A549 (cell line): ENCODE measurements around the gene PCDHA12. TPM values are rescaled to one million over a fixed set of nuclear protein-coding genes. Genes with fewer than 3 reads are reported as not detected.
"Not testable (repeated sequence)": the region's sequence is repeated elsewhere in the genome, so short reads cannot be mapped to it uniquely, and the experiment has no call there.

Experiments
- ATAC-seq, 2 experiments: fragments of 200-7000 bp in 1 of 2; fragments of >200 bp in 1 of 2; cut with Nextera tagmentation in 1 of 2; cut with Tn5 transposase in 1 of 2; 3 replicates each; pipeline versions ENCODE4 v1.8.0 to v1.9.1; 2018 to 2020; ENCODE audit warnings: mild to moderate bottlenecking in 1 of 2, moderate library complexity in 1 of 2
- CTCF ChIA-PET: fragments of 300-600 bp; sonication (Branson Sonifier 250); formaldehyde crosslinking; extraction: SDS; loops from one replicate; lab custom pipeline; 2021; ENCODE audit warnings: antibody characterized with exemption, inconsistent platforms; lab: Yijun Ruan, JAX
- POLR2A ChIA-PET: fragments of 350-600 bp; formaldehyde crosslinking; extraction: SDS; loops from one replicate; lab custom pipeline; 2021; ENCODE audit warnings: antibody characterized with exemption, inconsistent platforms; lab: Yijun Ruan, JAX
- DNase-seq, 2 experiments: peaks; one replicate each; pipeline versions ENCODE4 v3.0.0 to v3.0.0-alpha.2; 2011 to 2016; ENCODE audit warnings: low read depth in 1 of 2, low spot score in 1 of 2
- FAIRE-seq: peaks from 2 replicates; lab custom pipeline; 2011; peaks lifted over from hg19 to GRCh38; lab: Jason Lieb, UNC
- H3K27ac ChIP-seq, 2 experiments: fragments of >200 bp; sonication (Bioruptor Twin); formaldehyde crosslinking; 3 replicates each; pipeline ENCODE4 v1.5.1; 2016 to 2017
- H3K4me1 ChIP-seq: fragments of >200 bp; sonication (Bioruptor Twin); formaldehyde crosslinking; 3 replicates; pipeline ENCODE4 v1.6.1; 2016
- H3K4me2 ChIP-seq: fragments of >200 bp; sonication (Bioruptor Twin); formaldehyde crosslinking; 3 replicates; pipeline ENCODE4 v1.6.1; 2016
- H3K4me3 ChIP-seq: fragments of >200 bp; sonication (Bioruptor Twin); formaldehyde crosslinking; 3 replicates; pipeline ENCODE4 v1.5.1; 2016
- H3K9me3 ChIP-seq: fragments of >200 bp; sonication (Bioruptor Twin); formaldehyde crosslinking; 3 replicates; pipeline ENCODE4 v1.6.1; 2016
- CBX2 ChIP-seq: fragments of 200-600 bp; sonication (generic); IDR thresholded peaks from 2 replicates; pipeline ENCODE4 v1.6.1; 2016; ENCODE audit warnings: low read depth, mild to moderate bottlenecking, borderline replicate concordance
- EP300 ChIP-seq, 2 experiments: fragments of >200 bp; sonication (Bioruptor Twin); formaldehyde crosslinking; IDR thresholded peaks; 2 replicates in 1 of 2; 3 replicates in 1 of 2; pipeline ENCODE4 v1.6.1; 2016 to 2017
- GATA3 ChIP-seq: IDR thresholded peaks from 2 replicates; pipeline ENCODE4 v1.6.1; 2012; ENCODE audit warnings: borderline replicate concordance
- HOXA7 ChIP-seq: fragments of 250-450 bp; sonication (Bioruptor Pico); IDR thresholded peaks from 2 replicates; pipeline ENCODE4 v1.5.0; 2020; ENCODE audit warnings: mild to moderate bottlenecking, moderate library complexity
- MAX ChIP-seq: IDR thresholded peaks from 2 replicates; pipeline ENCODE4 v1.6.1; 2012
- NR3C1 ChIP-seq: fragments of >200 bp; sonication (Bioruptor Twin); formaldehyde crosslinking; IDR thresholded peaks from 3 replicates; pipeline ENCODE4 v1.6.1; 2017
- POLR2AphosphoS2 ChIP-seq: conservative IDR thresholded peaks from 2 replicates; pipeline ENCODE4 v1.6.1; 2012; ENCODE audit warnings: low read length, improper control_type of control experiment, inconsistent platforms
- RAD21 ChIP-seq, 2 experiments: fragments of >200 bp in 1 of 2; sonication (Bioruptor Twin) in 1 of 2; formaldehyde crosslinking in 1 of 2; IDR thresholded peaks in 1 of 2; conservative IDR thresholded peaks in 1 of 2; 2 replicates in 1 of 2; 3 replicates in 1 of 2; pipeline ENCODE4 v1.6.1; 2012 to 2018; ENCODE audit warnings: inconsistent platforms in 1 of 2
- SMC3 ChIP-seq: fragments of >200 bp; sonication (Bioruptor Twin); formaldehyde crosslinking; IDR thresholded peaks from 3 replicates; pipeline ENCODE4 v1.6.1; 2018; ENCODE audit warnings: inconsistent platforms
- TP53 ChIP-seq: fragments of 250-450 bp; sonication (Bioruptor Pico); IDR thresholded peaks from 2 replicates; pipeline ENCODE4 v1.5.0; 2021; ENCODE audit warnings: mild to moderate bottlenecking, moderate library complexity
- ZNF302 ChIP-seq: fragments of 250-450 bp; sonication (Bioruptor Pico); IDR thresholded peaks from 2 replicates; pipeline ENCODE4 v1.9.0; 2021; ENCODE audit warnings: inconsistent platforms, mild to moderate bottlenecking, moderate library complexity
- ZSCAN20 ChIP-seq: fragments of 250-450 bp; sonication (Bioruptor Pico); IDR thresholded peaks from 2 replicates; pipeline ENCODE4 v1.8.0; 2022; ENCODE audit warnings: mild to moderate bottlenecking, moderate library complexity
- WGBS: methylation state at CpG from one replicate; pipeline ENCODE4 v1.1.6; 2017; ENCODE audit errors: missing lambda C conversion rate; 5-methylcytosine and 5-hydroxymethylcytosine counted together
- polyA plus RNA-seq, 4 experiments: library from polyadenylated mRNA; depleted of rRNA in 3 of 4; stranded (reverse); fragments of >200 nt; fragmentation: RNase III in 1 of 4; extraction: RNeasy Plus Mini Kit Qiagen cat#74134 plus additional on column Dnase treatment in 1 of 4; gene quantifications; 2 replicates in 3 of 4; 3 replicates in 1 of 4; pipeline ENCODE4 v1.2.3, GENCODE V29; 2011 to 2017
- TF ChIP-seq, protein P1 (sequence below): fragments of >200 bp; sonication (Bioruptor Twin); formaldehyde crosslinking; IDR thresholded peaks from 3 replicates; pipeline ENCODE4 v1.5.1; 2016

Gene PCDHA12
- polyA plus RNA-seq, 2 of the 4 experiments (the other 2 are of a cell fraction) = 2.5 to 2.9 TPM

DNA sequence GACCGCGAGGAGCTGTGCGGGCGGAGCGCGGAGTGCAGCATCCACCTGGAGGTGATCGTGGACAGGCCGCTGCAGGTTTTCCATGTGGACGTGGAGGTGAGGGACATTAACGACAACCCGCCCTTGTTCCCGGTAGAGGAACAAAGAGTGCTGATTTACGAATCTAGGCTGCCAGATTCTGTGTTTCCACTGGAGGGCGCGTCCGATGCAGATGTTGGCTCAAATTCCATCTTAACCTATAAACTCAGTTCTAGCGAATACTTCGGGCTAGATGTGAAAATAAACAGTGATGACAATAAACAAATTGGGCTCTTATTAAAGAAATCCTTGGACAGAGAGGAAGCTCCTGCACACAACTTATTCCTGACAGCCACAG is 46.8 kb upstream of the PCDHA12 start:
- no peak for TF ChIP-seq NR3C1
- no peak for TF ChIP-seq ZNF302 (CRISPR knock-in tag)
- no peak for TF ChIP-seq GATA3
- TF ChIP-seq CBX2 = no peak
- TF ChIP-seq ZSCAN20 (CRISPR knock-in tag) = no peak
- TF ChIP-seq EP300 (IDR thresholded peaks at IDR 0.05) = no peak
- TF ChIP-seq POLR2AphosphoS2 = no peak
- no peak for TF ChIP-seq TP53 (CRISPR knock-in tag)
- TF ChIP-seq SMC3 = no peak
- no peak for TF ChIP-seq MAX
- no peak for TF ChIP-seq HOXA7 (CRISPR knock-in tag)
- ATAC-seq = no peak
- H3K4me1 ChIP-seq = no peaks in the 10 kb centered on the region
- WGBS = 74% methylated on average over 18 of the region's 18 CpGs
- H3K27ac ChIP-seq = no peak overlapping the region
- H3K9me3 ChIP-seq = no peaks in the 10 kb centered on the region
- ChIA-PET POLR2A (no interaction called here), CTCF (interaction anchor here (0.6 to 0.9 kb wide), 2 partner anchors 385 to 395 kb away, joined by 3 read pairs; partner anchors contain the start of genes PCDHB13 and PCDHB14)
- no peak overlapping the region for H3K4me3 ChIP-seq
- FAIRE-seq = no peak
- H3K4me2 ChIP-seq = no peak overlapping the region
- no peak for DNase-seq

GRCh38 chr5:140829511-140830501 is 45.3 kb upstream of the PCDHA12 start:
- H3K27ac ChIP-seq, H3K9me3 ChIP-seq, H3K4me1 ChIP-seq, CTCF ChIA-PET, H3K4me3 ChIP-seq, ATAC-seq, FAIRE-seq, POLR2A ChIA-PET, H3K4me2 ChIP-seq, DNase-seq: not testable (repeated sequence)
- WGBS = 88% methylated on average over 91 of the region's 106 CpGs

GRCh38 chr5:140833993-140834392 is 41.1 kb upstream of the PCDHA12 start, which contains the start of gene PCDHA7:
TSS of gene PCDHA7 (plus strand) at chr5:140834269. CDS start at chr5:140834384, 115 bp downstream.
- DNase-seq = peak in 1 of 2 experiments; percentile 33
- ChIA-PET POLR2A (no interaction called here), CTCF (interaction anchor here (1.7 to 2.2 kb wide), 2 partner anchors 13 to 207 kb away, joined by 5 to 7 read pairs; partner anchors contain the start of gene PCDHA5)
- ATAC-seq = no peak
- no peak for FAIRE-seq
- no peak within 1 kb of the TSS for H3K4me2 ChIP-seq
- TF ChIP-seq, protein P1, sequence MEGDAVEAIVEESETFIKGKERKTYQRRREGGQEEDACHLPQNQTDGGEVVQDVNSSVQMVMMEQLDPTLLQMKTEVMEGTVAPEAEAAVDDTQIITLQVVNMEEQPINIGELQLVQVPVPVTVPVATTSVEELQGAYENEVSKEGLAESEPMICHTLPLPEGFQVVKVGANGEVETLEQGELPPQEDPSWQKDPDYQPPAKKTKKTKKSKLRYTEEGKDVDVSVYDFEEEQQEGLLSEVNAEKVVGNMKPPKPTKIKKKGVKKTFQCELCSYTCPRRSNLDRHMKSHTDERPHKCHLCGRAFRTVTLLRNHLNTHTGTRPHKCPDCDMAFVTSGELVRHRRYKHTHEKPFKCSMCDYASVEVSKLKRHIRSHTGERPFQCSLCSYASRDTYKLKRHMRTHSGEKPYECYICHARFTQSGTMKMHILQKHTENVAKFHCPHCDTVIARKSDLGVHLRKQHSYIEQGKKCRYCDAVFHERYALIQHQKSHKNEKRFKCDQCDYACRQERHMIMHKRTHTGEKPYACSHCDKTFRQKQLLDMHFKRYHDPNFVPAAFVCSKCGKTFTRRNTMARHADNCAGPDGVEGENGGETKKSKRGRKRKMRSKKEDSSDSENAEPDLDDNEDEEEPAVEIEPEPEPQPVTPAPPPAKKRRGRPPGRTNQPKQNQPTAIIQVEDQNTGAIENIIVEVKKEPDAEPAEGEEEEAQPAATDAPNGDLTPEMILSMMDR = peak; percentile 23; the same call in 2 of the 3 replicates
- TF ChIP-seq RAD21 (conservative IDR thresholded peaks at IDR 0.05 in 1 of 2, IDR thresholded peaks at IDR 0.05 in 1 of 2) = peak; percentile 23 to 43; a peak in 3 of 5 replicates
- no peak for TF ChIP-seq ZNF302 (CRISPR knock-in tag)
- peaks cover 5% of the 10 kb centered on the region; the same call in 1 of the 3 replicates for H3K9me3 ChIP-seq
- 12% methylated on average over 8 of the region's 8 CpGs for whole genome bisulfite sequencing
- H3K4me1 ChIP-seq = no peaks in the 10 kb centered on the region
- no peak within 1 kb of the TSS for H3K4me3 ChIP-seq
- H3K27ac ChIP-seq = no peak within 1 kb of the TSS

DNA sequence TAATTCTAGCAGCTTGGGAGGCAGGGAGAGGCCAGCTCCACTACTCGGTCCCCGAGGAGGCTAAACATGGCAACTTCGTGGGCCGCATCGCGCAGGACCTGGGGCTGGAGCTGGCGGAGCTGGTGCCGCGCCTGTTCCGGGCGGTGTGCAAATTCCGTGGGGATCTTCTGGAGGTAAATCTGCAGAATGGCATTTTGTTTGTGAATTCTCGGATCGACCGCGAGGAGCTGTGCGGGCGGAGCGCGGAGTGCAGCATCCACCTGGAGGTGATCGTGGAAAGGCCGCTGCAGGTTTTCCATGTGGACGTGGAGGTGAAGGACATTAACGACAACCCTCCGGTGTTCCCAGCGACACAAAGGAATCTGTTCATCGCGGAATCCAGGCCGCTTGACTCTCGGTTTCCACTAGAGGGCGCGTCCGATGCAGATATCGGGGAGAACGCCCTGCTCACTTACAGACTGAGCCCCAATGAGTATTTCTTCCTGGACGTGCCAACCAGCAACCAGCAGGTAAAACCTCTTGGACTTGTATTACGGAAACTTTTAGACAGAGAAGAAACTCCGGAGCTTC is 40.6 kb upstream of the PCDHA12 start:
- H3K4me2 ChIP-seq, H3K9me3 ChIP-seq, DNase-seq, H3K4me1 ChIP-seq, H3K4me3 ChIP-seq, POLR2A ChIA-PET, H3K27ac ChIP-seq: not testable (repeated sequence)
- CTCF ChIA-PET = interaction anchor here (1.7 to 2.2 kb wide), 2 partner anchors 13 to 206 kb away, joined by 5 to 7 read pairs; partner anchors contain the start of gene PCDHA5
- peak in 1 of 2 experiments; percentile 47; a peak in 2 of 6 replicates for ATAC-seq
- WGBS = 76% methylated on average over 27 of the region's 38 CpGs
- peak; percentile 51 for FAIRE-seq
